Measurements from ENCODE around the gene ZNF420. TPM values are rescaled to one million over a fixed set of nuclear protein-coding genes. Genes with fewer than 3 reads are reported as not detected.

Gene ZNF420
- total RNA-seq (2021; ENCODE audit: unreplicated experiment) (not detected), Bru-seq, nascent RNA (percentile 7 among the genes with signal in this experiment), BruChase-seq, experiment 1, labeled RNA remaining after a 6-hour chase (percentile 8 among the genes with signal in this experiment), BruChase-seq, experiment 2, labeled RNA remaining after a 2-hour chase (percentile 5 among the genes with signal in this experiment)
- polyA plus RNA-seq (2012), result not detected in 2 replicates
- long read RNA-seq, result 0 reads

DNA sequence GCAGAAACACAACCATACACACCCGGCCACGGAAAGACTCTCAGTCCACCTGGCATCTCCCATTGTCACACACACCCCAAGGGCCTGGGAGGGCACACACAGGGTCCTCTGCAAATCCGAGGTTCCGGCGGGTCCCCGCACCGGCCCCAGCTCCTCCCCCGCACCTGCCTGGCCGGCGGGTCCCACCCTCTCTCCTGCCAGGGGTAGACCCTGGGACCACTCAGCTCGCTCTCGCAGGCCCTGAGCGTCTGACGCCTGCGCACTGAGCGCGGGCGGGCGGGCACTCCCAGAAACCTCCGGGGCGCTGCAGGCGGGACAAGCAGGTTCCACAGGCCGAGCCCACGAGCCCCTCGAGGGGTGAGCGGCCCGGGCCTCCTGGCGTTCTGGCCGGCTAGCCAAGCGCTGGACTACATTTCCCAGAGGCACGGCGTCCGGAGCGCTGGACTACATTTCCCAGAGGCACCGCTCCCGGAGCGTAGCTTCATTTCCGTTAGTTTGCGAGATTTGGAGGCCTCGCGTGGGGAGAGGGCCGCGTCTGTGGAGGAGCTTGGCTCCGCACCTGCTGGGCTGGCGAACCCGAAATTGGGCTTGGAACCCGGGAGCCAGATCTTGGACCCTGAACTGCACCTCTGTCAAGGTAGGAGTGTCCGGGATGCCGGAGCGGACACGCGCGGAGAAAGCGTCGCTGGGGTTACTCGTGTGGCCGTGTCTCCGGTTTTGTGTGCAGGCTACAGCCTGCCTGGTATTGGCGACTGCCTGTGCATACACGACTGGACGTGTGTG, at the start of gene ZNF420:
Gene ZNF420, plus strand, starts transcription at position 500 of the 783 bp plus-strand sequence. CDS start 10,686 bp downstream, outside the sequence.
- DNase-seq (ENCODE audit: low read depth, low spot score) (no peak), ATAC-seq (no peak)
- Histone ChIP-seq H4K20me1 (ENCODE audit: insufficient read depth) (no peaks in the 10 kb centered on the region), H3K79me2 (ENCODE audit: insufficient read depth, low read length) (no peaks in the 10 kb centered on the region), H3K4me2 (ENCODE audit: low read length) (no peak within 1 kb of the TSS), H3K9me2 (ENCODE audit: insufficient read depth) (no peaks in the 10 kb centered on the region), H3K4me3 (replicated peaks in 1 of 2; ENCODE audit: low read depth in 1 of 2, low read length in 2 of 2) (no peak within 1 kb of the TSS), H3K27me3 (ENCODE audit: insufficient read depth, low read length) (no peaks in the 10 kb centered on the region), H3K9ac (ENCODE audit: low read length) (no peak within 1 kb of the TSS), H3K9me3 (ENCODE audit: control insufficient read depth in 1 of 2, insufficient read depth in 1 of 2, low read depth in 1 of 2, low read length in 2 of 2) (peaks cover 20 to 27% of the 10 kb centered on the region in 2 experiments; a peak in 2 of 4 replicates), H3K4me1 (ENCODE audit: control insufficient read depth in 1 of 2, insufficient read depth in 2 of 2, low read length in 2 of 2) (no peaks in the 10 kb centered on the region), H2AFZ (ENCODE audit: low read depth, low read length, poor library complexity, severe bottlenecking) (no peak within 1 kb of the TSS), H3K36me3 (ENCODE audit: control insufficient read depth in 1 of 2, insufficient read depth in 2 of 2, low read length in 2 of 2) (no peaks in the 10 kb centered on the region), H3K27ac (ENCODE audit: low read depth, low read length) (no peak within 1 kb of the TSS)
- no peak for TF ChIP-seq EZH2phosphoT487 (IDR thresholded peaks at IDR 0.05; ENCODE audit: borderline replicate concordance)
- TF ChIP-seq RAD21 (IDR thresholded peaks at IDR 0.05; ENCODE audit: low read depth), result no peak
- TF ChIP-seq EZH2 (IDR thresholded peaks at IDR 0.05), result no peak
- no peak for TF ChIP-seq EGR1 (IDR thresholded peaks at IDR 0.05; ENCODE audit: low read depth)
- no peak for TF ChIP-seq SIN3A (IDR thresholded peaks at IDR 0.05; ENCODE audit: low read depth)
- no TSS peak for BruUV-seq (replicated peaks)
- ChIA-PET CTCF (no interaction called here), RAD21 (ENCODE audit: low non-redundant PET in 1 of 2, low total read pairs in 2 of 2, uncharacterized antibody in 2 of 2, unreplicated experiment in 2 of 2) (no interaction called here), POLR2A (no interaction called here)
- intact Hi-C loops (cut with micrococcal nuclease), result no loop called here

DNA sequence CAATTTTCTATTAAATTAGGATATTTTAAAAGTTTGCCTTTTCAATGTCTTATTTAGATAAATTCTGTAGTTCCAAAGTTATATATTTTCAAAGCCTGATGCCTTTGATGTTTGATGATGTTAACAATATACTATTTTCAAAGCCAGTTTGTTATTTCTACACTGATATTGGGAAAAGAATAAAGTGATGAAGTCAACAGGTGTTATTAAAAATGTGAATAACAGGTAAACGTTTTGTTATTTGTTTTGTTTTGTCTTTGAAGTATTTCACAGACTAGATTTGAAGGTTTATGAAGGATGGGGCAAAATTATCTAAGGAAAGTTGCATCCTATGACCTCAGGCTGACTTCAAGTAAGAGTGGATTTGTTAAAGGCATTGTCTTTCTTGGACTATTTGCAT, 33.1 kb upstream of the ZNF420 start:
- RAD21 ChIA-PET (ENCODE audit: low non-redundant PET in 1 of 2, low total read pairs in 2 of 2, uncharacterized antibody in 2 of 2, unreplicated experiment in 2 of 2), result no interaction called here
- BruUV-seq (replicated peaks), result no TSS peak
- peaks cover 0 to 27% of the 10 kb centered on the region in 2 experiments; a peak in 2 of 4 replicates for H3K9me3 ChIP-seq (ENCODE audit: control insufficient read depth in 1 of 2, insufficient read depth in 1 of 2, low read depth in 1 of 2, low read length in 2 of 2)
- TF ChIP-seq, protein P1, sequence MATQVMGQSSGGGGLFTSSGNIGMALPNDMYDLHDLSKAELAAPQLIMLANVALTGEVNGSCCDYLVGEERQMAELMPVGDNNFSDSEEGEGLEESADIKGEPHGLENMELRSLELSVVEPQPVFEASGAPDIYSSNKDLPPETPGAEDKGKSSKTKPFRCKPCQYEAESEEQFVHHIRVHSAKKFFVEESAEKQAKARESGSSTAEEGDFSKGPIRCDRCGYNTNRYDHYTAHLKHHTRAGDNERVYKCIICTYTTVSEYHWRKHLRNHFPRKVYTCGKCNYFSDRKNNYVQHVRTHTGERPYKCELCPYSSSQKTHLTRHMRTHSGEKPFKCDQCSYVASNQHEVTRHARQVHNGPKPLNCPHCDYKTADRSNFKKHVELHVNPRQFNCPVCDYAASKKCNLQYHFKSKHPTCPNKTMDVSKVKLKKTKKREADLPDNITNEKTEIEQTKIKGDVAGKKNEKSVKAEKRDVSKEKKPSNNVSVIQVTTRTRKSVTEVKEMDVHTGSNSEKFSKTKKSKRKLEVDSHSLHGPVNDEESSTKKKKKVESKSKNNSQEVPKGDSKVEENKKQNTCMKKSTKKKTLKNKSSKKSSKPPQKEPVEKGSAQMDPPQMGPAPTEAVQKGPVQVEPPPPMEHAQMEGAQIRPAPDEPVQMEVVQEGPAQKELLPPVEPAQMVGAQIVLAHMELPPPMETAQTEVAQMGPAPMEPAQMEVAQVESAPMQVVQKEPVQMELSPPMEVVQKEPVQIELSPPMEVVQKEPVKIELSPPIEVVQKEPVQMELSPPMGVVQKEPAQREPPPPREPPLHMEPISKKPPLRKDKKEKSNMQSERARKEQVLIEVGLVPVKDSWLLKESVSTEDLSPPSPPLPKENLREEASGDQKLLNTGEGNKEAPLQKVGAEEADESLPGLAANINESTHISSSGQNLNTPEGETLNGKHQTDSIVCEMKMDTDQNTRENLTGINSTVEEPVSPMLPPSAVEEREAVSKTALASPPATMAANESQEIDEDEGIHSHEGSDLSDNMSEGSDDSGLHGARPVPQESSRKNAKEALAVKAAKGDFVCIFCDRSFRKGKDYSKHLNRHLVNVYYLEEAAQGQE (IDR thresholded peaks at IDR 0.05; ENCODE audit: low read depth), result no peak
- TF ChIP-seq SRF (IDR thresholded peaks at IDR 0.05; ENCODE audit: low read depth), result no peak
- TF ChIP-seq, protein P2, sequence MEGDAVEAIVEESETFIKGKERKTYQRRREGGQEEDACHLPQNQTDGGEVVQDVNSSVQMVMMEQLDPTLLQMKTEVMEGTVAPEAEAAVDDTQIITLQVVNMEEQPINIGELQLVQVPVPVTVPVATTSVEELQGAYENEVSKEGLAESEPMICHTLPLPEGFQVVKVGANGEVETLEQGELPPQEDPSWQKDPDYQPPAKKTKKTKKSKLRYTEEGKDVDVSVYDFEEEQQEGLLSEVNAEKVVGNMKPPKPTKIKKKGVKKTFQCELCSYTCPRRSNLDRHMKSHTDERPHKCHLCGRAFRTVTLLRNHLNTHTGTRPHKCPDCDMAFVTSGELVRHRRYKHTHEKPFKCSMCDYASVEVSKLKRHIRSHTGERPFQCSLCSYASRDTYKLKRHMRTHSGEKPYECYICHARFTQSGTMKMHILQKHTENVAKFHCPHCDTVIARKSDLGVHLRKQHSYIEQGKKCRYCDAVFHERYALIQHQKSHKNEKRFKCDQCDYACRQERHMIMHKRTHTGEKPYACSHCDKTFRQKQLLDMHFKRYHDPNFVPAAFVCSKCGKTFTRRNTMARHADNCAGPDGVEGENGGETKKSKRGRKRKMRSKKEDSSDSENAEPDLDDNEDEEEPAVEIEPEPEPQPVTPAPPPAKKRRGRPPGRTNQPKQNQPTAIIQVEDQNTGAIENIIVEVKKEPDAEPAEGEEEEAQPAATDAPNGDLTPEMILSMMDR (IDR thresholded peaks at IDR 0.05 in 2 of 3, conservative IDR thresholded peaks at IDR 0.05 in 1 of 3; ENCODE audit: borderline replicate concordance in 1 of 3, insufficient read depth in 1 of 3, low read depth in 2 of 3, low read length in 2 of 3), result no peak
- no peak for TF ChIP-seq SIN3A (IDR thresholded peaks at IDR 0.05; ENCODE audit: low read depth)
- TF ChIP-seq FOSL1 (IDR thresholded peaks at IDR 0.05; ENCODE audit: low read depth), result no peak
- TF ChIP-seq POLR2A (IDR thresholded peaks at IDR 0.05; ENCODE audit: borderline replicate concordance, extremely low read depth, insufficient read depth, insufficient read length), result no peak
- TF ChIP-seq, protein P3, sequence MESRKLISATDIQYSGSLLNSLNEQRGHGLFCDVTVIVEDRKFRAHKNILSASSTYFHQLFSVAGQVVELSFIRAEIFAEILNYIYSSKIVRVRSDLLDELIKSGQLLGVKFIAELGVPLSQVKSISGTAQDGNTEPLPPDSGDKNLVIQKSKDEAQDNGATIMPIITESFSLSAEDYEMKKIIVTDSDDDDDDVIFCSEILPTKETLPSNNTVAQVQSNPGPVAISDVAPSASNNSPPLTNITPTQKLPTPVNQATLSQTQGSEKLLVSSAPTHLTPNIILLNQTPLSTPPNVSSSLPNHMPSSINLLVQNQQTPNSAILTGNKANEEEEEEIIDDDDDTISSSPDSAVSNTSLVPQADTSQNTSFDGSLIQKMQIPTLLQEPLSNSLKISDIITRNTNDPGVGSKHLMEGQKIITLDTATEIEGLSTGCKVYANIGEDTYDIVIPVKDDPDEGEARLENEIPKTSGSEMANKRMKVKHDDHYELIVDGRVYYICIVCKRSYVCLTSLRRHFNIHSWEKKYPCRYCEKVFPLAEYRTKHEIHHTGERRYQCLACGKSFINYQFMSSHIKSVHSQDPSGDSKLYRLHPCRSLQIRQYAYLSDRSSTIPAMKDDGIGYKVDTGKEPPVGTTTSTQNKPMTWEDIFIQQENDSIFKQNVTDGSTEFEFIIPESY (IDR thresholded peaks at IDR 0.05; ENCODE audit: extremely low read depth, insufficient replicate concordance, low read length), result no peak

More for the DNA sequence above, 33.1 kb upstream of the ZNF420 start:
- H3K9ac ChIP-seq (ENCODE audit: low read length), result no peak overlapping the region
- DNase-seq (ENCODE audit: low read depth, low spot score), result no peak
- H3K4me2 ChIP-seq (ENCODE audit: low read length), result no peak overlapping the region
- no peak overlapping the region for H3K27ac ChIP-seq (ENCODE audit: low read depth, low read length)
- no peaks in the 10 kb centered on the region for H3K36me3 ChIP-seq (ENCODE audit: control insufficient read depth in 1 of 2, insufficient read depth in 2 of 2, low read length in 2 of 2)
- H3K79me2 ChIP-seq (ENCODE audit: insufficient read depth, low read length), result no peaks in the 10 kb centered on the region
- no peaks in the 10 kb centered on the region for H3K9me2 ChIP-seq (ENCODE audit: insufficient read depth)
- POLR2A ChIA-PET, result no interaction called here
- H3K4me1 ChIP-seq (ENCODE audit: control insufficient read depth in 1 of 2, insufficient read depth in 2 of 2, low read length in 2 of 2), result no peaks in the 10 kb centered on the region
- no peaks in the 10 kb centered on the region for H3K27me3 ChIP-seq (ENCODE audit: insufficient read depth, low read length)
- H4K20me1 ChIP-seq (ENCODE audit: insufficient read depth), result no peaks in the 10 kb centered on the region
- H3K4me3 ChIP-seq (replicated peaks in 1 of 2; ENCODE audit: low read depth in 1 of 2, low read length in 2 of 2), result no peak overlapping the region
- intact Hi-C loops (cut with micrococcal nuclease), result no loop called here
- no peak overlapping the region for H2AFZ ChIP-seq (ENCODE audit: low read depth, low read length, poor library complexity, severe bottlenecking)
- CTCF ChIA-PET, result no interaction called here
- no peak for ATAC-seq
